Neural cell (in vitro differentiated cells): Measurements from ENCODE around the gene ZBTB48. TPM values are rescaled to one million over a fixed set of nuclear protein-coding genes. Genes with fewer than 3 reads are reported as not detected.

Experiments
- H2AFZ ChIP-seq: fragments of 200-600, 300-800 bp; sonication (generic), shearing (Covaris generic); 2 replicates; pipeline ENCODE4 v1.6.0; 2014; ENCODE audit warnings: low read depth, mild to moderate bottlenecking, antibody characterized with exemption, low read length, moderate library complexity
- H3F3A ChIP-seq: fragments of 200-600 bp; shearing (Covaris generic); 2 replicates; pipeline ENCODE4 v1.6.1; 2016; ENCODE audit warnings: mild to moderate bottlenecking, moderate library complexity, mixed read lengths, antibody characterized with exemption, low read length; ENCODE audit not compliant: insufficient read depth, poor library complexity, severe bottlenecking
- H3K27ac ChIP-seq: fragments of 200-600, 300-800 bp; sonication (generic), shearing (Covaris generic); 2 replicates; pipeline ENCODE4 v1.5.1; 2014; ENCODE audit warnings: mild to moderate bottlenecking, low read length, moderate library complexity
- H3K27me3 ChIP-seq: fragments of 300-800, 200-600 bp; sonication (generic), shearing (Covaris generic); 2 replicates; pipeline ENCODE4 v1.6.0; 2014; ENCODE audit warnings: mild to moderate bottlenecking, low read depth, low read length, moderate library complexity; ENCODE audit not compliant: insufficient read depth
- H3K36me3 ChIP-seq: fragments of 300-800, 200-600 bp; sonication (generic), shearing (Covaris generic); 2 replicates; pipeline ENCODE4 v1.5.1; 2014; ENCODE audit warnings: mild to moderate bottlenecking, antibody characterized with exemption, low read length, moderate library complexity; ENCODE audit not compliant: insufficient read depth
- H3K4me2 ChIP-seq: fragments of 300-800, 200-600 bp; sonication (generic), shearing (Covaris generic); 2 replicates; pipeline ENCODE4 v1.6.0; 2014; ENCODE audit warnings: mild to moderate bottlenecking, low read length
- H3K4me3 ChIP-seq: fragments of 300-800, 200-600 bp; sonication (generic), shearing (Covaris generic); 2 replicates; pipeline ENCODE4 v1.5.1; 2014; ENCODE audit warnings: mild to moderate bottlenecking, low read length, moderate library complexity
- H3K79me2 ChIP-seq: fragments of 200-600 bp; shearing (Covaris generic); replicated peaks from 2 replicates; pipeline ENCODE4 v1.6.0; 2014; ENCODE audit warnings: mild to moderate bottlenecking, low read length, moderate library complexity; ENCODE audit not compliant: insufficient read depth
- H3K9ac ChIP-seq: fragments of 300-800, 200-600 bp; sonication (generic), shearing (Covaris generic); 2 replicates; pipeline ENCODE4 v1.6.1; 2016; ENCODE audit warnings: mild to moderate bottlenecking, low read length, mixed read lengths
- H3K9me2 ChIP-seq: fragments of 200-600 bp; shearing (Covaris generic); 2 replicates; pipeline ENCODE4 v1.6.1; 2016; ENCODE audit warnings: mild to moderate bottlenecking, low read length, mixed read lengths; ENCODE audit not compliant: insufficient read depth
- H3K9me3 ChIP-seq: fragments of 200-600, 300-800 bp; sonication (generic), shearing (Covaris generic); 2 replicates; pipeline ENCODE4 v1.6.1; 2016; ENCODE audit warnings: mild to moderate bottlenecking, mixed run types, low read length, moderate library complexity, mixed read lengths
- H4K20me1 ChIP-seq: fragments of 200-600 bp; shearing (Covaris generic); 2 replicates; pipeline ENCODE4 v1.6.1; 2016; ENCODE audit warnings: mild to moderate bottlenecking, mixed run types; ENCODE audit not compliant: insufficient read depth
- EP300 ChIP-seq: fragments of 450-650 bp; conservative IDR thresholded peaks from 2 replicates; pipeline ENCODE4 v1.6.1; 2014; ENCODE audit warnings: antibody characterized with exemption, mild to moderate bottlenecking, moderate library complexity; ENCODE audit not compliant: poor library complexity, severe bottlenecking
- EZH2 ChIP-seq: fragments of 200-600, 300-800 bp; shearing (Covaris generic), sonication (generic); IDR thresholded peaks from 2 replicates; pipeline ENCODE4 v1.6.1; 2014; ENCODE audit warnings: antibody characterized with exemption, low read length, borderline replicate concordance, mild to moderate bottlenecking; ENCODE audit not compliant: insufficient read depth, poor library complexity, severe bottlenecking
- MXI1 ChIP-seq: fragments of 450-650 bp; conservative IDR thresholded peaks from 2 replicates; pipeline ENCODE4 v1.6.1; 2014; ENCODE audit warnings: antibody characterized with exemption, mild to moderate bottlenecking; ENCODE audit not compliant: poor library complexity, severe bottlenecking
- POLR2AphosphoS5 ChIP-seq: IDR thresholded peaks from 2 replicates; pipeline ENCODE4 v1.6.1; 2012
- RAD21 ChIP-seq: fragments of 450-650 bp; conservative IDR thresholded peaks from 2 replicates; pipeline ENCODE4 v1.6.1; 2014; ENCODE audit warnings: antibody characterized with exemption, mild to moderate bottlenecking, moderate library complexity
- SMC3 ChIP-seq: fragments of 450-650 bp; conservative IDR thresholded peaks from 2 replicates; pipeline ENCODE4 v1.6.1; 2014; ENCODE audit warnings: antibody characterized with exemption, mild to moderate bottlenecking, moderate library complexity; ENCODE audit not compliant: poor library complexity
- TAF1 ChIP-seq: IDR thresholded peaks from 2 replicates; pipeline ENCODE4 v1.6.1; 2012; ENCODE audit warnings: low read depth
- polyA plus RNA-seq: library from polyadenylated mRNA; depleted of rRNA; stranded (reverse); fragments of >200 nt; gene quantifications from 2 replicates; pipeline ENCODE4 v1.2.3, GENCODE V29; 2014
- TF ChIP-seq, protein P1 (sequence below): IDR thresholded peaks from 2 replicates; pipeline ENCODE4 v1.6.1; 2012; ENCODE audit warnings: borderline replicate concordance
- TF ChIP-seq, protein P2 (sequence below): fragments of 450-650 bp; IDR thresholded peaks from 2 replicates; pipeline ENCODE4 v1.5.1; 2014; ENCODE audit warnings: antibody characterized with exemption, mild to moderate bottlenecking, moderate library complexity; ENCODE audit not compliant: poor library complexity, severe bottlenecking

ZBTB48 gene
- polyA plus RNA-seq, 1 donor from 2014 or later = 48.2 TPM

DNA sequence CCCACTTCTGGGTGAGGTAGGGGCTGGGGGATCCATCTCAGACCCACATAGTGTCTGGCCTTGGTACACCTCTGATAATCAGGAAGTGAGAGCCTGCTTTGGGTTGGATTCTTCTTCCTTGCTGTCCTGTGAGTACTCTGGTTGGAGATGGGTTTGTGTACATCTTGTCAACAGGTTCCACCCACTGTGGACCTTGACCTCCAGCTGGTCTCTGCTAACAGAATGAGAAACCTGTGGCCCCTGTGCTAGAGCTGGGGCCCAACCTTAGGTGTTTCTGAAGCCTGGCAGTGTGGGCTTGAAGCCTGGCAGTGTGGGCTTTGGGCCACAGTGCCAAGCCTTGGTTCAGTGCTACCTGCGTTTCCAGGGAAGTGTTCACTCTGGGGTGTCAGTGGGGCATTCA is 2.6 kb downstream of the ZBTB48 start:
- TF ChIP-seq, protein P1, sequence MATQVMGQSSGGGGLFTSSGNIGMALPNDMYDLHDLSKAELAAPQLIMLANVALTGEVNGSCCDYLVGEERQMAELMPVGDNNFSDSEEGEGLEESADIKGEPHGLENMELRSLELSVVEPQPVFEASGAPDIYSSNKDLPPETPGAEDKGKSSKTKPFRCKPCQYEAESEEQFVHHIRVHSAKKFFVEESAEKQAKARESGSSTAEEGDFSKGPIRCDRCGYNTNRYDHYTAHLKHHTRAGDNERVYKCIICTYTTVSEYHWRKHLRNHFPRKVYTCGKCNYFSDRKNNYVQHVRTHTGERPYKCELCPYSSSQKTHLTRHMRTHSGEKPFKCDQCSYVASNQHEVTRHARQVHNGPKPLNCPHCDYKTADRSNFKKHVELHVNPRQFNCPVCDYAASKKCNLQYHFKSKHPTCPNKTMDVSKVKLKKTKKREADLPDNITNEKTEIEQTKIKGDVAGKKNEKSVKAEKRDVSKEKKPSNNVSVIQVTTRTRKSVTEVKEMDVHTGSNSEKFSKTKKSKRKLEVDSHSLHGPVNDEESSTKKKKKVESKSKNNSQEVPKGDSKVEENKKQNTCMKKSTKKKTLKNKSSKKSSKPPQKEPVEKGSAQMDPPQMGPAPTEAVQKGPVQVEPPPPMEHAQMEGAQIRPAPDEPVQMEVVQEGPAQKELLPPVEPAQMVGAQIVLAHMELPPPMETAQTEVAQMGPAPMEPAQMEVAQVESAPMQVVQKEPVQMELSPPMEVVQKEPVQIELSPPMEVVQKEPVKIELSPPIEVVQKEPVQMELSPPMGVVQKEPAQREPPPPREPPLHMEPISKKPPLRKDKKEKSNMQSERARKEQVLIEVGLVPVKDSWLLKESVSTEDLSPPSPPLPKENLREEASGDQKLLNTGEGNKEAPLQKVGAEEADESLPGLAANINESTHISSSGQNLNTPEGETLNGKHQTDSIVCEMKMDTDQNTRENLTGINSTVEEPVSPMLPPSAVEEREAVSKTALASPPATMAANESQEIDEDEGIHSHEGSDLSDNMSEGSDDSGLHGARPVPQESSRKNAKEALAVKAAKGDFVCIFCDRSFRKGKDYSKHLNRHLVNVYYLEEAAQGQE = no peak
- no peak for TF ChIP-seq POLR2AphosphoS5
- TF ChIP-seq, protein P2, sequence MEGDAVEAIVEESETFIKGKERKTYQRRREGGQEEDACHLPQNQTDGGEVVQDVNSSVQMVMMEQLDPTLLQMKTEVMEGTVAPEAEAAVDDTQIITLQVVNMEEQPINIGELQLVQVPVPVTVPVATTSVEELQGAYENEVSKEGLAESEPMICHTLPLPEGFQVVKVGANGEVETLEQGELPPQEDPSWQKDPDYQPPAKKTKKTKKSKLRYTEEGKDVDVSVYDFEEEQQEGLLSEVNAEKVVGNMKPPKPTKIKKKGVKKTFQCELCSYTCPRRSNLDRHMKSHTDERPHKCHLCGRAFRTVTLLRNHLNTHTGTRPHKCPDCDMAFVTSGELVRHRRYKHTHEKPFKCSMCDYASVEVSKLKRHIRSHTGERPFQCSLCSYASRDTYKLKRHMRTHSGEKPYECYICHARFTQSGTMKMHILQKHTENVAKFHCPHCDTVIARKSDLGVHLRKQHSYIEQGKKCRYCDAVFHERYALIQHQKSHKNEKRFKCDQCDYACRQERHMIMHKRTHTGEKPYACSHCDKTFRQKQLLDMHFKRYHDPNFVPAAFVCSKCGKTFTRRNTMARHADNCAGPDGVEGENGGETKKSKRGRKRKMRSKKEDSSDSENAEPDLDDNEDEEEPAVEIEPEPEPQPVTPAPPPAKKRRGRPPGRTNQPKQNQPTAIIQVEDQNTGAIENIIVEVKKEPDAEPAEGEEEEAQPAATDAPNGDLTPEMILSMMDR = no peak
- TF ChIP-seq SMC3 = no peak
- no peak for TF ChIP-seq RAD21
- TF ChIP-seq EP300 = no peak
- TF ChIP-seq EZH2 = no peak
- no peak for TF ChIP-seq MXI1
- TF ChIP-seq TAF1 = no peak
- H3K27ac ChIP-seq = no peak overlapping the region
- H3K4me3 ChIP-seq = peak overlapping the region; percentile 97
- no peaks in the 10 kb centered on the region for H3K36me3 ChIP-seq
- H3K27me3 ChIP-seq = no peaks in the 10 kb centered on the region
- H4K20me1 ChIP-seq = no peaks in the 10 kb centered on the region
- H3F3A ChIP-seq = no peaks in the 10 kb centered on the region
- no peaks in the 10 kb centered on the region for H3K9me3 ChIP-seq
- H2AFZ ChIP-seq = no peak overlapping the region
- H3K79me2 ChIP-seq = peaks cover 17% of the 10 kb centered on the region
- no peak overlapping the region for H3K9ac ChIP-seq
- H3K9me2 ChIP-seq = no peaks in the 10 kb centered on the region
- no peak overlapping the region for H3K4me2 ChIP-seq

DNA sequence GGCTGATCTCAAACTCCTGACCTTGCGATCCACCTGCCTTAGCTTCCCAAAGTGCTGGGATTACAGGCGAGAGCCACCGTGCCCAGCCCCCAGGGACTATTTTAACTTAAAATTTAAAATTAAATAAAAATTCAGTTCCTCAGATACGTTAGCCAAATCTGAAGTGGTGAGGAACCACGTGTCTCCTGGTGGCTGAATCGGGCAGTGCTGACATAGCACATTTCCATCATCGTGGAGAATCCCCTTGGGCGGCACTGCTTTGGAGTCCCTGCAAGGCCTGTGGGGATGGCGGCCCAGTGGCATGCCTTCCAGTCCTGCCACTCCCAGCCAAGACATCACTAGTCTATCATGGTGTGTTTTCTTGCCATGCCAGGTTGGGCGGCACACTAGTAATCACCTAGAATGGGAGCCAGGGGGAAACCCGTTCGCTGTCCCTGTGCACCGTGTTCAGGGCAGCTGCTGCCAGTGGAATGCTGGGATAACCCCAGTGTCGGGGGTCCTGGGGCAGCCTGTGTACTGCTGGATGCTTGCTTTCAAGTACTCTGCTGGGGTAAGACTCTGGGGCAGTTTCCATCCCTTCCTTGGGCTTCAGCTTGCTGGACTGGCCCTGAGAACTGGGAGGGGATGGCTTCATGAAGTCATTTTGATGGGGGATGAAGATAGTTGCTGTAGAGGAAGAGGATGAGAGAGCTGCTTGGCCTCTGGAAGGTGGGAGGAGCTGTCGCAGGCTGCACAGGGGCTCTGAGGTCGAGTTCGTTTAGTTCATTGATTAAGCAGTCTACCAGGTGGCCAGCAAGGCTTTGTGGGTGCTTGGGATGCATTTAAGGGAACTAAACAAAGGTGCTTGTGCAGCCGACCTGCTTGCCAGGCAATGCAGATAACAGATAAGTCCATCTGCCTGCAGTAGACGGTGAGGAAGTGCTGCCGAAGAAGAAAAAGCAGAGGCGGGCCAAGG is 4.6 kb downstream of the ZBTB48 start:
- Histone ChIP-seq H2AFZ (no peak overlapping the region), H3K36me3 (no peaks in the 10 kb centered on the region), H3K79me2 (peaks cover 17% of the 10 kb centered on the region), H3K27me3 (no peaks in the 10 kb centered on the region), H3K27ac (no peak overlapping the region), H3K9me2 (no peaks in the 10 kb centered on the region), H3F3A (no peaks in the 10 kb centered on the region), H3K9ac (no peak overlapping the region), H3K9me3 (no peaks in the 10 kb centered on the region), H4K20me1 (no peaks in the 10 kb centered on the region), H3K4me3 (no peak overlapping the region), H3K4me2 (no peak overlapping the region)
- no peak for TF ChIP-seq EP300
- TF ChIP-seq TAF1 = no peak
- no peak for TF ChIP-seq POLR2AphosphoS5
- TF ChIP-seq, protein P2 = no peak
- TF ChIP-seq RAD21 = no peak
- TF ChIP-seq SMC3 = no peak
- TF ChIP-seq, protein P1 = no peak
- TF ChIP-seq EZH2 = no peak
